IPS-15b (cell line): ENCODE data around the gene COX17.

Source experiments
- H3K27me3 ChIP-seq: one replicate; pipeline ENCODE4 v1.6.1; 2013; ENCODE audit warnings: low read length; ENCODE audit not compliant: control insufficient read depth, insufficient read depth
- H3K36me3 ChIP-seq: one replicate; pipeline ENCODE4 v1.6.1; 2013; ENCODE audit warnings: low read length; ENCODE audit not compliant: control insufficient read depth, insufficient read depth
- H3K4me1 ChIP-seq: one replicate; pipeline ENCODE4 v1.6.1; 2013; ENCODE audit warnings: mild to moderate bottlenecking, low read length; ENCODE audit not compliant: control insufficient read depth, insufficient read depth
- H3K4me3 ChIP-seq: one replicate; pipeline ENCODE4 v1.5.1; 2013; ENCODE audit warnings: low read depth, low read length
- H3K9ac ChIP-seq: one replicate; pipeline ENCODE4 v1.6.1; 2013; ENCODE audit warnings: low read depth, mild to moderate bottlenecking, low read length
- H3K9me3 ChIP-seq: one replicate; pipeline ENCODE4 v1.6.1; 2013; ENCODE audit warnings: mild to moderate bottlenecking, low read length; ENCODE audit not compliant: control insufficient read depth, insufficient read depth

Gene COX17

GRCh38 chr3:119653876-119654275, 23.3 kb downstream of the COX17 start:
- no peak overlapping the region for H3K9ac ChIP-seq
- no peak overlapping the region for H3K4me3 ChIP-seq
- no peaks in the 10 kb centered on the region for H3K27me3 ChIP-seq
- no peaks in the 10 kb centered on the region for H3K4me1 ChIP-seq
- no peaks in the 10 kb centered on the region for H3K36me3 ChIP-seq
- H3K9me3 ChIP-seq = no peaks in the 10 kb centered on the region

- Histone ChIP-seq H3K27me3 (no peaks in the 10 kb centered on the region), H3K36me3 (no peaks in the 10 kb centered on the region), H3K9me3 (no peaks in the 10 kb centered on the region), H3K4me1 (no peaks in the 10 kb centered on the region), H3K4me3 (no peak overlapping the region), H3K9ac (no peak overlapping the region)
Observed at GRCh38 chr3:119652306-119653033, 24.7 kb downstream of the COX17 start.

GRCh38 chr3:119649761-119650160, 27.4 kb downstream of the COX17 start:
- H3K36me3 ChIP-seq = no peaks in the 10 kb centered on the region
- H3K27me3 ChIP-seq = no peaks in the 10 kb centered on the region

GRCh38 chr3:119647843-119648575, 29.2 kb downstream of the COX17 start:
- no peaks in the 10 kb centered on the region for H3K36me3 ChIP-seq
- H3K4me1 ChIP-seq = no peaks in the 10 kb centered on the region
- no peak overlapping the region for H3K4me3 ChIP-seq
- no peak overlapping the region for H3K9ac ChIP-seq
- H3K27me3 ChIP-seq = no peaks in the 10 kb centered on the region
- H3K9me3 ChIP-seq = no peaks in the 10 kb centered on the region

More at GRCh38 chr3:119649761-119650160, 27.4 kb downstream of the COX17 start:
- H3K9me3 ChIP-seq = no peaks in the 10 kb centered on the region
- H3K9ac ChIP-seq = no peak overlapping the region
- H3K4me1 ChIP-seq = no peaks in the 10 kb centered on the region
- H3K4me3 ChIP-seq = no peak overlapping the region

- Histone ChIP-seq H3K36me3 (no peaks in the 10 kb centered on the region), H3K4me1 (no peaks in the 10 kb centered on the region), H3K9me3 (no peaks in the 10 kb centered on the region), H3K9ac (no peak overlapping the region), H3K4me3 (no peak overlapping the region), H3K27me3 (no peaks in the 10 kb centered on the region)
Observed at GRCh38 chr3:119647171-119647570, 30.0 kb downstream of the COX17 start.

- Histone ChIP-seq H3K9me3 (no peaks in the 10 kb centered on the region), H3K36me3 (no peaks in the 10 kb centered on the region), H3K4me1 (no peaks in the 10 kb centered on the region), H3K4me3 (no peak overlapping the region), H3K27me3 (no peaks in the 10 kb centered on the region), H3K9ac (no peak overlapping the region)
Observed at GRCh38 chr3:119645813-119646212, 31.4 kb downstream of the COX17 start.

- H3K9ac ChIP-seq = no peak overlapping the region
- no peaks in the 10 kb centered on the region for H3K4me1 ChIP-seq
- no peak overlapping the region for H3K4me3 ChIP-seq
- H3K27me3 ChIP-seq = no peaks in the 10 kb centered on the region
- H3K36me3 ChIP-seq = no peaks in the 10 kb centered on the region
- no peaks in the 10 kb centered on the region for H3K9me3 ChIP-seq
Observed at GRCh38 chr3:119644481-119644880, 32.7 kb downstream of the COX17 start.

GRCh38 chr3:119643528-119643927, 33.7 kb downstream of the COX17 start:
- H3K4me3 ChIP-seq = no peak overlapping the region
- H3K9me3 ChIP-seq = no peaks in the 10 kb centered on the region
- no peak overlapping the region for H3K9ac ChIP-seq
- no peaks in the 10 kb centered on the region for H3K27me3 ChIP-seq
- H3K4me1 ChIP-seq = no peaks in the 10 kb centered on the region
- no peaks in the 10 kb centered on the region for H3K36me3 ChIP-seq

- H3K4me1 ChIP-seq = no peaks in the 10 kb centered on the region
- no peaks in the 10 kb centered on the region for H3K9me3 ChIP-seq
- no peaks in the 10 kb centered on the region for H3K27me3 ChIP-seq
- H3K4me3 ChIP-seq = no peak overlapping the region
- no peaks in the 10 kb centered on the region for H3K36me3 ChIP-seq
- no peak overlapping the region for H3K9ac ChIP-seq
Observed at GRCh38 chr3:119642746-119643473, 34.3 kb downstream of the COX17 start.

GRCh38 chr3:119641416-119641815, 35.8 kb downstream of the COX17 start:
- no peaks in the 10 kb centered on the region for H3K9me3 ChIP-seq
- H3K4me3 ChIP-seq = no peak overlapping the region
- H3K4me1 ChIP-seq = no peaks in the 10 kb centered on the region
- H3K9ac ChIP-seq = no peak overlapping the region
- H3K36me3 ChIP-seq = no peaks in the 10 kb centered on the region
- no peaks in the 10 kb centered on the region for H3K27me3 ChIP-seq

- Histone ChIP-seq H3K9me3 (no peaks in the 10 kb centered on the region), H3K9ac (no peak overlapping the region), H3K4me1 (no peaks in the 10 kb centered on the region), H3K36me3 (no peaks in the 10 kb centered on the region), H3K27me3 (no peaks in the 10 kb centered on the region), H3K4me3 (no peak overlapping the region)
Observed at GRCh38 chr3:119639494-119640350, 37.5 kb downstream of the COX17 start.
